HFFc6 (cell line): ENCODE results near the gene KCNV2. TPM values are rescaled to one million over a fixed set of nuclear protein-coding genes. Genes with fewer than 3 reads are reported as not detected.

Experiments
- DNase-seq: peaks from one replicate; pipeline ENCODE4 v3.0.0-alpha.2; 2018
- H3K27ac Mint-ChIP-seq: 2 replicates; pipeline ENCODE4 v1.8.0; 2020; ENCODE audit warnings: mild to moderate bottlenecking, mixed read lengths
- H3K27me3 Mint-ChIP-seq: 2 replicates; pipeline ENCODE4 v1.8.0; 2021; ENCODE audit warnings: mild to moderate bottlenecking, moderate library complexity, mixed read lengths; ENCODE audit not compliant: insufficient read depth
- H3K36me3 Mint-ChIP-seq: 2 replicates; pipeline ENCODE4 v1.8.0; 2021; ENCODE audit warnings: low read depth, mixed read lengths
- H3K4me1 Mint-ChIP-seq: 2 replicates; pipeline ENCODE4 v1.8.0; 2020; ENCODE audit warnings: low read depth, mixed read lengths
- H3K4me3 Mint-ChIP-seq: 2 replicates; pipeline ENCODE4 v1.8.0; 2020; ENCODE audit warnings: mild to moderate bottlenecking, moderate library complexity, mixed read lengths
- H3K9me3 Mint-ChIP-seq: 2 replicates; pipeline ENCODE4 v1.8.0; 2020; ENCODE audit warnings: mild to moderate bottlenecking, mixed read lengths
- CTCF ChIP-seq: fragments of 200-600 bp; sonication (generic); IDR thresholded peaks from 2 replicates; pipeline ENCODE4 v1.5.0; 2021; ENCODE audit warnings: antibody characterized with exemption, mild to moderate bottlenecking
- total RNA-seq, 6 experiments: library from RNA; stranded (reverse); fragmentation: NEBNext Ultra II Directional; extraction: Animal tissue kit (Norgen Biotek cat#: 25700); gene quantifications; 2 replicates in 1 of 6; 3 replicates in 5 of 6; pipeline ENCODE4 v1.2.3, GENCODE V29; 2021

Gene KCNV2
- total RNA-seq, 6 experiments from 2014 or later: not detected

- Mint-ChIP-seq H3K9me3 (no peaks in the 10 kb centered on the region), H3K4me3 (no peak overlapping the region), H3K4me1 (peaks cover 9% of the 10 kb centered on the region), H3K36me3 (peaks cover 15% of the 10 kb centered on the region), H3K27ac (no peak overlapping the region), H3K27me3 (no peaks in the 10 kb centered on the region; the same call in 1 of the 2 replicates)
- DNase-seq: no peak
- no peak for TF ChIP-seq CTCF
These were observed 839 bp downstream of the KCNV2 start for GRCh38 chr9:2718001-2718697.

- H3K27ac Mint-ChIP-seq: no peak overlapping the region
- no peaks in the 10 kb centered on the region for H3K9me3 Mint-ChIP-seq
- no peak for TF ChIP-seq CTCF
- no peak for DNase-seq
- no peaks in the 10 kb centered on the region; the same call in 1 of the 2 replicates for H3K27me3 Mint-ChIP-seq
- H3K36me3 Mint-ChIP-seq: peaks cover 14% of the 10 kb centered on the region
- H3K4me3 Mint-ChIP-seq: no peak overlapping the region
- H3K4me1 Mint-ChIP-seq: peaks cover 12% of the 10 kb centered on the region
These were observed 1.4 kb downstream of the KCNV2 start for GRCh38 chr9:2718698-2719033.

- TF ChIP-seq CTCF: no peak
- Mint-ChIP-seq H3K36me3 (peaks cover 10% of the 10 kb centered on the region), H3K27me3 (no peaks in the 10 kb centered on the region; the same call in 1 of the 2 replicates), H3K9me3 (no peaks in the 10 kb centered on the region), H3K4me1 (peaks cover 25% of the 10 kb centered on the region), H3K27ac (no peak overlapping the region), H3K4me3 (no peak overlapping the region)
- DNase-seq: no peak
These were observed 2.9 kb downstream of the KCNV2 start for GRCh38 chr9:2720179-2720654.

GRCh38 chr9:2722715-2723114 is 5.4 kb downstream of the KCNV2 start:
- no peak for TF ChIP-seq CTCF
- Mint-ChIP-seq H3K27ac (no peak overlapping the region), H3K36me3 (peaks cover 6% of the 10 kb centered on the region), H3K4me3 (no peak overlapping the region), H3K9me3 (no peaks in the 10 kb centered on the region), H3K27me3 (no peaks in the 10 kb centered on the region; the same call in 1 of the 2 replicates), H3K4me1 (peaks cover 45% of the 10 kb centered on the region)
- DNase-seq: peak; percentile 70

GRCh38 chr9:2723376-2724065 is 6.2 kb downstream of the KCNV2 start:
- Mint-ChIP-seq H3K9me3 (no peaks in the 10 kb centered on the region), H3K27me3 (no peaks in the 10 kb centered on the region; the same call in 1 of the 2 replicates), H3K4me1 (peaks cover 52% of the 10 kb centered on the region), H3K4me3 (no peak overlapping the region), H3K36me3 (peaks cover 6% of the 10 kb centered on the region), H3K27ac (no peak overlapping the region)
- DNase-seq: no peak
- no peak for TF ChIP-seq CTCF
